Right ventricle myocardium superior (tissue), 1 donor: ENCODE measurements around the gene TMEFF2. TPM values are rescaled to one million over a fixed set of nuclear protein-coding genes. Genes with fewer than 3 reads are reported as not detected.
"Not testable (repeated sequence)": the region's sequence is repeated elsewhere in the genome, so short reads cannot be mapped to it uniquely, and the experiment has no call there.

Source experiments
- ATAC-seq: fragments of 200-7000 bp; cut with Tn5 transposase; one replicate; pipeline ENCODE4 v1.9.1; 2020; ENCODE audit warnings: mild to moderate bottlenecking; ENCODE audit not compliant: poor library complexity
- DNase-seq: peaks from one replicate; pipeline ENCODE4 v3.0.0-alpha.2; 2020
- intact Hi-C: fragments of 100-400 bp; cut with DNase I; formaldehyde crosslinking; loops from one replicate; pipeline ENCODE4 v1.11.2; 2022
- total RNA-seq: library from RNA; stranded (reverse); fragmentation: NEBNext Ultra II Directional; extraction: Animal tissue kit (Norgen Biotek cat#: 25700); gene quantifications from one replicate; pipeline ENCODE4 v1.2.1, GENCODE V29; 2021
- donor health status: DM: no; HTN: yes; CAD: no; lungs with severe emphysema.

The TMEFF2 gene
- total RNA-seq, 1 donor from 2014 or later, result 0.19 TPM

DNA sequence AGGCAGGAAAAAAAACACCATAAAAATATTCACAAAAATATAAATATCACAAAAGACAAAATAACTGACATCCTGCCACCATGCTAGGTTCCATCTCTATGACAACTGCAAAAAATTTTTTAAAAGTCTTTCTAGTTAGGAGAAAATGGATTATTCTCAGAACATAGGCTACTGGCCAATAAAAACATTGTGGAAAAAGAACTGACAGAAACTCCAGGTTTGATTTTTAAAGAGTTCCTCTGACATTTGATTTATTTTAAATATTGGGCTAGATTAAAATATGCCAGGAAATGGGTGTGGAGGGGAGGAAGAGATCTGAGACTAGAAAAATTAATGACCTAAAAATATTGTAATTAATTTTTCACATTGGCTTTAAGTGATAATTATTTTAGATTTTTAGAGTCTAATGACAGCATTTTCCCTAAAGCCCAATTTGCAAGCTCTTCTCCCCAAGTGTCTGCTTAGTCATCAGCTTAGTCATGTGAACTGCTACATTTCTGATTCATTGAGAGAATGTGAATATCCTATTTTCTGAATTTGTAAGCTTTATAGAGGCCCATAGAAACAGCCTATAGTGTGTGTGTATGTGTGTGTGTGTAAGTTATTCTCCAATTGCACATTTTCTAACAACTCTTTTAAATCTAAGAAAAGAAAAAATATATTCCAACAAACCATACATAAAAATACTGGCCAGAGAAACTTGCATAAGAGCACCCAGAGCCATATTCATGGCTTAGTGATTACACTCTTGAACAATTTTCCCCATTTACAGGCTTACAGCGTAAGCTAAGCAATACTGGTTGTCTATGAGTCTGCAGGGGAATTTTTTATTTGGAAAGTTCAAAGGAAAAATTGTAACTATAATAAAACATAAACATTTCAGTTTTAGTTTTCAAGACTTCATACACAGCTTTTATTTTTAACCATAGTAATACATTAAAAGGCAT lies 48.4 kb downstream of the TMEFF2 start:
- ATAC-seq, result no peak
- intact Hi-C loops, result no loop called here
- DNase-seq, result no peak

DNA sequence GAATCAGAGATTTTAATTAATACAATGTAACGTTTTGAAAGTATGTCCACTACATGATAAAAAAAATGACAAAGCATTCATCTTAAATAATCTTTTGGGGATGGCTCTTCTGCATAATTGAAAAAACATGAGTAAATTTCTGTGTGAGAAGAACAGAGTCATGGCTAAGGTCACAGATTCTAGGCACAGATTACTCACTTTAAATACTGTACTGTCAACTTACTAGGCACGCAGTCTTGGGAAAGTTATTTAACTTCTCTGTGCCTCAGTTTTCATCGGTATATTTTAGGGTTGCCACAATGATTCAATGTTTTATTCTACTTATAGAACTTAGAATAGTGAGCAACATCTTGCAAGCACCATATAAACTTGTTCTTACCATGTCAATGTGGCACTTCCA lies 49.2 kb downstream of the TMEFF2 start:
- DNase-seq (no peak), ATAC-seq (no peak)
- intact Hi-C loops, result no loop called here

DNA sequence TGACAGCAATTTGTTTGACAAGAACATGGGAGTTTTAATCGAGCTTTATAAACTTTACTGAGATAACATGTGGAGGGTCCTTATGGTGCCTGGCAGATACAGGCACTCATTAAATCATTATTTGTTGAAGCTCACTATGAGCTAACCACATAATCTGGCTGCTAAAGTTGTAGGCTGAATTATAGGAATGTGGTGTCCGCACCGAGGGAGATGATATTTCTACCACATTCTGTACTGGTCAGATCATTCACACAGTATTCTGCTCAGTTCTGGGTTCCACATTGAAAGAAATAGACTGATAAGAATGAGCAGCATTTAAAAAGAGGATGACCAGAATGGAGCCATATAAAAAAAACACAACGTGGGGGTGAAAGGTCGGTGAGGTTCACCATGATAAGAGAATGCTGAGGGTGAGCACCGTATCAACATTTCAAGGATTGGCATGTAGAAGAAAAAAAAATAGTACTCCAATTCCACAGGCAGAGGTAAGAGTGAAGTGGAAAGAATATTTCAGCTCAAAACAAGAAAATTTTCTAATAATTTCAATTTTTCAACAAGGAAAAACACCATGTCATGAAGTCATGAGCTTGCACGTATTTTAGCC lies 54.4 kb downstream of the TMEFF2 start:
- DNase-seq, result no peak
- intact Hi-C loops, result no loop called here
- ATAC-seq, result no peak

DNA sequence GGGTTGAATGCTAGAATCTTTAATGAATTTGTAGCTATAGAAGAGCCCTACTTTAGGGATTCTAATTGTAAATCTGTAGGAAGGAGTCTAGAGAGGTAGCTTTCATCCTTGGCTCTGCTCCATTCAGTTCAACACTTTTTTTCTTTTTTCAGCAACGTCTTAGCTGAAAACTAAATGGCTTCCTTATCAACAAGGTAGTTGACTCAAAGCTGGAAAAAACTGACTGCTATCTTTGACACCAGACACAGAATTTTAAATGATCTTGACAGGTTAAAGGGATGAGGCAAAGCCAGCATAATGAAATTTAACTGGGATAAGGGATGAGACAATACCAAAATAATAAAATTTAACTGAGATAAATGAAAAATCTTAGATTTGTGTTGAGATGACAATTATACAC lies 54.9 kb downstream of the TMEFF2 start:
- no peak for ATAC-seq
- intact Hi-C loops, result no loop called here
- DNase-seq, result no peak

DNA sequence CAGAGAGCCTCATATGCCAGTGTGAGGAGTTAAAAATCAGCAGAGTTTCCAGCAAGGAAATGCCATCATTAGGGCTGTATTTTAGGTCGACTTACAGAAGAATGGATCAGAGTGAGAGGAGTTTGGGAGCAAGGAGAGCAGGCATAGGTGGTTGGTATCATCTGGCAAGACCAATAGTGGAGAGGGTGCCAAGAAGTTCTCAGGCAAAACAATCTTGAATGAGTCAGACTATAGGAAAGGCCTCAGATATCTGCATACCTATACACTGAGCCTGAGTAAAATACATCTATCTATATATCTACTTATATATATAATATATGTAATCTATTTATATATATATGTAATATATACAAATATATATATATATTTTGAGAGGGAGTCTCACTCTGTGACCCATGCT lies 57.3 kb downstream of the TMEFF2 start:
- DNase-seq (no peak), ATAC-seq (no peak)
- intact Hi-C loops, result no loop called here

DNA sequence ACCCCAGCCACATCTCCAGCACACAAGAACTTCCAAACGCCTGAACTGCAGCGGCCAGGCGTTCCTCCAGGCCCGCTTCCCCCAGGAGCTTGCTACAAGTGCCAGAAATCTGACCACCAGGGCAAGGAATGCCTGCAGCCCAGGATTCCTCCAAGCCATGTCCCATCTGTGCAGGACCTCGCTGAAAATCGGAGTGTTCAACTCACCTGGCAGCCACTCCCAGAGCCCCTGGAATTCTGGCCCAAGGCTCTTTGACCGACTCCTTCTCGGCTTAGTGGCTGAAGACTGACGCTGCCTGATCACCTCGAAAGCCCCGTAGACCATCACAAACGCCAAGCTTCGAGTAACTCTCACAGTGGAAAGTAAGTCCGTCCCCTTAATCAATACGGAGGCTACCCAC lies 62.1 kb downstream of the TMEFF2 start:
- DNase-seq, intact Hi-C loops, ATAC-seq: not testable (repeated sequence)

DNA sequence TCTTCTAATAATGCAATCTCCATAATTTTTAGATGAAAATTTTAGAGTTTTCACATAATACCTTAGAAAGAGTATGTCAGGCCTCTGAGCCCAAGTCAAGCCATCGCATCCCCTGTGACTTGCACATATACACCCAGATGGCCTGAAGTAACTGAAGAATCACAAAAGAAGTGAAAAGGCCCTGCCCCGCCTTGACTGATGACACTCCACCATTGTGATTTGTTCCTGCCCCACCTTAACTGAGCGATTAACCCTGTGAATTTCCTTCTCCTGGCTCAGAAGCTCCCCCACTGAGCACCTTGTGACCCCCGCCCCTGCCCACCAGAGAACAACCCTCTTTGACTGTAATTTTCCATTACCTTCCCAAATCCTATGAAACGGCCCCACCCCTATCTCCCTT lies 64.4 kb downstream of the TMEFF2 start:
- intact Hi-C loops, DNase-seq, ATAC-seq: not testable (repeated sequence)

DNA sequence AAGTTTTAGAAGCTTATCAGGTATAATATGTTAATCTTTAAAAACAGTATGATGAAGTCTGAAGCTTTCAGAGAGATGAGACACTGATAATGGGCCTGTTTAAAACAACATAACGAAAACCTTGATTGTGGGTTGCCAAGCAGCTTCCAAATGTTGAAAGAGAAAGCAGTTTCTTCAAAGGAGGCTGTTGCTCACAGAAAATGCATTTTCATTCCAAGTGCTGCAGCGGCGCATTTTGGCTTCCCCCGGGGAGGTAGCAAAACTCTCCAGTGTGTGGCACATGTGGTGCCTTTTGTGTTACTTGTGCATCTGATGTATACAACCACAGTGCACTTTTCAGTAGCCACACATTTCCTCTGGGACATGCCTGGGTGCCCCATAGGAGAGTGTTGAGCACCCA lies 66.1 kb downstream of the TMEFF2 start:
- ATAC-seq, result no peak
- DNase-seq, result no peak
- intact Hi-C loops, result no loop called here

DNA sequence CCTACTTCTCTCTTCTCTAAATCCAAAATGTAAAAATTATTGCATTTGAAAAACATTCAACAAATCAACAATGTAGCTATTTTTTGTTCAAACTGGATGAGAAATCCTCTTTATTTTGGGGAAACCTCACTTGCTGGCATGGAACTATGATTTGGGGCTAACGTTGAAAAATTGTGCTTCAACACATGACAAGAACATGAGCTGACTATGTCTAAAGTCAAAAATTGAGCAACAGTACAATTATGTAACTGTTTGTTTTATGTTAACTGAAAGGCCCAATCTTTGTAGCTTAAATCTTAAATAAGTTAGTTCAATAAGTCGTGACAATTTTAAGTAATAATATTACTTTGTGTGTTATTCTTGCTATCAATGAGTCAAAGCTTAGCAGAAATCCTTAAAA lies 67.3 kb downstream of the TMEFF2 start:
- peak; percentile 74 for ATAC-seq
- intact Hi-C loops, result no loop called here
- no peak for DNase-seq

DNA sequence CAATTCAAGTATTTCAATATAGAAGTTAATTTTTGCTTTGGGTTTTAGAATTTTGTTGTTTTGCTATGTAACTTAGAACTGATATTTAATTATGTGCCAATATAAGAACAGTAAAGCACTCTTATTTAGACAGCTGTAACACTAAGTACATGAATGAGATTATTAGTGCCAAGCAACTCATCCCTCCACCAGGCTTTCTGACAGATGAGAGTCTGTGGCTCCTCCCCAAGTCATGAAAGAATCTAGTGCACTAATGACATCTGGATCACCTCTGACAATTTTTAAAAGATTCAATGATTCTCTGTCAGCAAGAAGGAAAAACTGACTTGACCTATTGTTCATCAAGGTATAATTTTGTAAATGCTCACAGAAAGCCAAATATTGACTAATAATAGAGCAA lies 67.8 kb downstream of the TMEFF2 start:
- intact Hi-C loops, result no loop called here
- no peak for DNase-seq
- no peak for ATAC-seq

DNA sequence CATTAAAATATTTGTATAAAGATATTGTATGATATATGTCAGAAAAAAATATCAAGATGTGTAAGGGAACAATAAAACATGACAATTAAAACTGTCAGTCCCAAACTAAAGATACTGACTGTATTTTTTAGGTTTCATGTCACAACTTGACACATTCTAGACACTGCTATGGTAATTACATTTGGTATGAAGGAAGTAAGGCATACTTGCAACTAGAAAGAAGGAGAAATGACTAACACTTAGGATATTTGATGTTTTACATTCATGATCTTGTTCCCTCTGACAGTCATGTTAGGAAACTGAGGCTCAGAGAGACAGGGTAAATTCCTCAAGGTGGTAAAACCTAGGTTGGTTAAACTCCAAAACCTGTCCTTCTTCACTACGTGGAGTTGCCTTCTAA lies 68.3 kb downstream of the TMEFF2 start:
- DNase-seq, result no peak

DNA sequence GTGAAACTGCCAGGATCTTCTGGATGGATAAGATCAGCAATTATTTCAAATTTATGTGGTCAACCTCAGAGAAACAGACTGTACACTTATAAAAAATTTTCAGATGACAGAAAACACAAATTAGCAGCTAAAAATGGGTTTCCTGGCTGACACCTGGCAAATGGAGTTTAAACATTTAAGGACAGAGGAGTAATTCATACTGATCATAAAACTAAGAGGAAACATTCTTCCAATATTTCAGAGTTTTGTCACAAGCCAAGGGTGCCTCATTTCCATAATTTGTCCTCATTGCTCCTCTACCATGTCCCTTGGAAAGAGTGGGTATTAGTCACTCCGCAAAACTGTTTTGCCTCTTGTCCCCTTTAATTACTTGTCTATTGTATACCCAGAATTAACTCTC lies 70.2 kb downstream of the TMEFF2 start:
- ATAC-seq (no peak), DNase-seq (no peak)
- intact Hi-C loops, result no loop called here

More for the DNA sequence above, 68.3 kb downstream of the TMEFF2 start:
- intact Hi-C loops, result no loop called here
- no peak for ATAC-seq

DNA sequence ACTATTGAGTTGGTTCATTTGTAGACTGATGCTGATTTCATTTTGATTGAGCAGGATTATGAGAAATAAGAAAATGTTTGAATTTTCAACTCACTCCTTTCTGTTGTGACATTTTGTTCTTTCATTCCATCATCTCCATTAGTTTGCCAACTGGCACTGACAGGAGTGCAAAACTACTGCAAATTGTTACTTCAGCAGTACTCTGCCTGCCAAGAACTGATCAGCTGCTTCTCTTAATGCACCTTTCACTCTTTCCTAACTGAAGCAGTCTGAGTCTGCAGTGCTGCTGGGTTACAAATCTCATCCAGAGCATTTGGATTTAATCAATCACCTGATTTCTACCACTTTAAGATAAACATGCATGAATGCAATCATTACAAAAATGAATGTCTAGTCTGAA lies 70.9 kb downstream of the TMEFF2 start:
- DNase-seq (no peak), ATAC-seq (peak; percentile 91)
- intact Hi-C loops, result no loop called here

DNA sequence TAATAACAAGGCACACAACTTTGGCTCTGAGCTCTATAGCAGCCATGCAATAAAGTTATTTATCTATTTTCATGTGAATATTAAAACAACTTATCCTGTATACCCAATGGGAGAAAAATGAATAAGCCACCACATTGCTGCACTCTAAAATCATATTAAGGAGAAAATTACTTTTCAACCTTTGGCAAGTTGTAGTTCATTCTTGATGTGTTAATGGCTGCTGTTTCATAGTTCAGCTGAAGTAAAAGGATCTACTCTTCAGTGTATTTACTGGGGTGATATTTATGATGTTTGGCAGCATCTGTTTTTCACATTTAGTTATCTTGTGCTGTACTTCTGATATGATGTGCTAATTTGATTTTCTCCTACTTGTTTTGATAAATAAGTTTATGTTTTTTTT lies 71.8 kb downstream of the TMEFF2 start:
- DNase-seq, result no peak
- no peak for ATAC-seq
- intact Hi-C loops, result no loop called here

DNA sequence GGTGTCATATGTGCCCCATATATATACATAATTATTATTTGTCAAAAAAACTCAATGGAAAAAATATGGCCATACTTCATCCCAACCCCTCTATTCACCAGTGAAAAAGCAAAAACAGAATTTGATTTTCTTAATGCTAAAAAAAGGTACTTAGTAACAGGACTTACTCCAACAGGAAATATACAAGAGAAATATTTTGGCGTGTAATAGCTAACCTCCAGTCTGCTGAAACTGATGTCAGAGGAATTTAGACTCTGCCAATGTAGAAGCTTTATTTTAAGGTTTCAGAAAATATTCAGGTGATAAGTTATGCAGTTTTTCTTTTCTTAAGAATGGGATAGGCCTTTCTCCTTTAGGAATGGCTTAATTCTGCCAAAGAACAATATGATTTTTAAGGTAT lies 72.6 kb downstream of the TMEFF2 start:
- DNase-seq, result no peak
- intact Hi-C loops, result no loop called here
- no peak for ATAC-seq

DNA sequence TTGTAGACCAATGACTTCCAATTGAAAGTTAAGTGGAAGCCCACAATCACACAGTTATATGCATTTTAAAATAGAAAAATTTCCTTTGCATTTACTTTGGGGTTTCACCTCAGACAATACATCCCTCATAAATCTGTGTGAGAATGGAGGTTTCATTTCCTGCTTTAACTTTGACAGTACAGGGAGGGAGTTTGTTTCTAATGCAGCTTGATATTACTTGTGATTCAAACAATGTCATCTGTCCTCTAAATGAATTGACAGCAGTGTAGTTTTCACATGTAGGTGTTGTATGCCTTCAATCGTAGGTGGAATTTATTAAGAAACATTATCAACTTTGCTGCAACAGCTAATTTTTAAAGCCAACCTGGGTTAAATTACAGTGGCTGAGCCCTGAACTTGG lies 75.2 kb downstream of the TMEFF2 start:
- no peak for ATAC-seq
- no peak for DNase-seq
- intact Hi-C loops, result no loop called here

DNA sequence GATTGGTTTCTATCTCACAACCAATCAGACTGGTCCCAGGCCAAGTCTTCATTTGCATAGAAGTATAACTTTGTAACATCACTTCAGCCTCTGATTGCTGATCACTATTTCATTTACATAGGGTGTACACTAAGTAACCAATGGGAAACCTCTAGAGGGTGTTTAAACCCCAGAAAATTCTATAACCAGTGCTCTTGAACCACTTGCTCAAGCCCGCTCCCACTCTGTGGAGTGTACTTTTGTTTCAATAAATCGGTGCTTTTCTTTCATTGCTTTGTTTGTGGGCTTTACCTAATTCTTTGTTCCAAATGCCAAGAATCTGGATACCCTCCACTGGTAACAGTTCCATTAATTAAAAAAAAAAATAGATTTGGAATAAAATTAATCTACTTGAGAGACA lies 77.0 kb downstream of the TMEFF2 start:
- ATAC-seq, result no peak
- intact Hi-C loops, result no loop called here
- no peak for DNase-seq

DNA sequence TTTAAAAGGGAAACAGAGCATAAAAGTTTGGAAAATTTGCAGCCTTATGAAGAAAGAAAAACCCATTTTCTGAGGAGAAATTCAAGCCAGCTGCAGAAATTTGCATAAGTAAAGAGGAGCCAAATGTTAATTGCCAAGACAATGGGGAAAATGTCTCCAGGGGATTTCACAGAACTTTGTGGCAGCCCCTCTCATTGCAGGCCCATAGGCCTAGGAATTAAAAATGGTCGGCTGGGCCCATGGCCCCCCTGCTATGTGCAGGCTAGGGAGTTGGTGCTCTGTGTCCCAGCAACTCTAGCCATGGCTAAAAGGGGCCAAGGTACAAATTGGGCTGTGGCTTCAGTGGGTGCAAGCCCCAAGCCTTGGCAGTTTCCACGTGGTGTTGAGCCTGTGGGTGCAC lies 83.2 kb downstream of the TMEFF2 start:
- intact Hi-C loops, ATAC-seq: not testable (repeated sequence)

DNA sequence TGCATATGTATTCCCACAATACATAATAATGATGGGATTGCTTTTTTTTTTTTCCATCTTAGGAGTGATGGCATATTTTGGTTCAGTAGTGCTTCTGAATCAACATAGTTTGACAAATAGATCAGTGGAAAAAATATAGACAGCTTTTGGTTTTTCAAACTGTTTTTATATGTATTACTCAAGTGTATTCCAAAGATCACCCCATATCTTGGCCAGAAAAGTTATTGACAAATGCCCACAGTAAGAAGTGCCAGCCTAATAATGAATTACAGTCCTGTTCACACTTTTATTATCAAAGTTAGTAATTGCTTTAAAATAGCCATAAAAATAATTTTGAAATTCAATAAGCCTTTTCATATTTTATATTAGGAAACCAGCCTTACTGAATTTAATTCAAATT lies 95.0 kb downstream of the TMEFF2 start:
- DNase-seq, result no peak
- no peak for ATAC-seq
- intact Hi-C loops, result no loop called here

More for the DNA sequence above, 83.2 kb downstream of the TMEFF2 start:
- DNase-seq, result not testable (repeated sequence)

DNA sequence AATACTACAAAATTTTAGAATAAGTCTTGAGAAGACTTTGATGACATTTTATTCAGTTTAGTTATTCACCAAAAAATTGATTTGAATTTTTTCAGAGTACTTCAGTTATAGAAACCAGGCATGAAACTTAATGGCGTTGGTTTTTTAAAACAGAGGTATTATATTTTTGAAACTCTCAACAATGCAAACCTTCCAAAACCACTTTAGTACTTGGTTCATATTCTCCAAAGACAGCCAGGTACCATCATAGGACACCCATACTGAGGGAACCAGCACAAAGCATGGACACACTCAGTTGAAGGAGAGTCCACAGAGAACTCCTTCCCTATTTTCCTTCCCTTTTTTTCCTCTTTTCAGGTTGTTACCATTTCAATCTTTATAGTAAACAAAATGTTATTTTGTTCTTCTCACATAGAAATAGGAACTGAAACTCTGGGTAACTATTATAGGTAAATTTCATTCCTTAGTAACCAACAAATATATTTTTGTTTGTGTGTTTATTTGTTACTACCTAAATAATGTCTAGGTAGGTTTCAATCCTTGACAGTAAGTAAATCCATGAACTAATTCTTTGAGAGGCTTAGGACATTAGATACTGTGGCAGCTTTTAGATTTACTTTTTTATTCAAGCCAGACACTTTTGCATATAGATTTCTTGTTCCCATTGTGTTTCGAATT lies 95.8 kb downstream of the TMEFF2 start:
- DNase-seq (no peak), ATAC-seq (no peak)
- intact Hi-C loops, result no loop called here
